HG03439 (cell line): ENCODE results near the gene DCP1B.

Experiments
- ATAC-seq: cut with Tn5 transposase; IDR thresholded peaks from one replicate; pipeline ENCODE4 v1.9.1; 2021; ENCODE audit warnings: mild to moderate bottlenecking, moderate library complexity; ENCODE audit not compliant: unreplicated experiment

DCP1B gene

GRCh38 chr12:1908758-1909157, 95.5 kb downstream of the DCP1B start:
- ATAC-seq, result no peak

- ATAC-seq, result no peak
Measured at GRCh38 chr12:1907652-1908611, 96.3 kb downstream of the DCP1B start.

DNA sequence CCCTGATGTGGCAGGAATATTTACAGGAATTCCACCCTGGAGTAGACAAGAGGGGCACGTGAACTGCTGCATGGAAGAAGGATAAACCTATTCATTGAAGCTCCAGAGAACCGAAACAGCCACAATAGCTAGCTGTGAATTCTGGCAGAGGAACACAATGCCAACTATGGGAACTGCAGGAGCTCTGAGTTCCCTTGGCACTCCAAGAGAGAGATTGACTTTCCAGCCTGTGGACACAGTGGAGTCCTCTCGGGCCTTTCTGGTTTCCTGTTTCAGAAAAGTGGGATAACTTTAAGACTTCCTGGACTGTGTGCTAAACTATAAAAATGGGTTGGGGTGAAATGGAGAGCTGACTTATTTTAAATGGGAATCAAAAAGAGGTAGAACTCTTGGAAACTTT, 97.7 kb downstream of the DCP1B start:
- no peak for ATAC-seq

GRCh38 chr12:1904875-1905274, 99.4 kb downstream of the DCP1B start:
- ATAC-seq, result no peak

- no peak for ATAC-seq
Measured at GRCh38 chr12:1896964-1897363, 107.3 kb downstream of the DCP1B start.
